Liver (tissue), 9 donors: ENCODE data around the gene CTNS. TPM values are rescaled to one million over a fixed set of nuclear protein-coding genes. Genes with fewer than 3 reads are reported as not detected.
A peak's percentile ranks its signal among the peaks of the same experiment; 100 is the strongest.

Experiments
- DNase-seq: peaks from one replicate; pipeline ENCODE4 v3.0.0-alpha.2; 2017; ENCODE audit warnings: low spot score
- H3K27ac ChIP-seq, 2 donors: one replicate each; pipeline ENCODE4 v1.7.0; 2013; ENCODE audit warnings: inconsistent platforms in 2 of 2, low read length in 2 of 2, control low read depth in 1 of 2, low read depth in 1 of 2, mild to moderate bottlenecking in 1 of 2
- H3K27me3 ChIP-seq, 4 donors: one replicate each; pipeline versions ENCODE4 v1.6.1 to v1.7.0; 2013; ENCODE audit warnings: low read length in 3 of 4, inconsistent platforms in 1 of 4, mild to moderate bottlenecking in 1 of 4, moderate library complexity in 1 of 4; ENCODE audit not compliant: control insufficient read depth in 4 of 4, insufficient read depth in 4 of 4
- H3K36me3 ChIP-seq, 4 donors: one replicate each; pipeline versions ENCODE4 v1.6.1 to v1.7.0; 2013; ENCODE audit warnings: low read length in 3 of 4, mild to moderate bottlenecking in 3 of 4, low read depth in 1 of 4, moderate library complexity in 1 of 4; ENCODE audit not compliant: control insufficient read depth in 4 of 4, insufficient read depth in 3 of 4
- H3K4me1 ChIP-seq, 4 donors: one replicate each; pipeline versions ENCODE4 v1.6.1 to v1.7.0; 2013; ENCODE audit warnings: low read length in 3 of 4, mild to moderate bottlenecking in 3 of 4, moderate library complexity in 1 of 4; ENCODE audit not compliant: control insufficient read depth in 4 of 4, insufficient read depth in 4 of 4
- H3K4me3 ChIP-seq, 3 donors: one replicate each; pipeline versions ENCODE4 v1.6.1 to v1.7.0; 2013; ENCODE audit warnings: low read length in 3 of 3, control low read depth in 1 of 3, low read depth in 1 of 3, mild to moderate bottlenecking in 1 of 3
- H3K9ac ChIP-seq, 2 donors: one replicate each; pipeline ENCODE4 v1.7.0; 2013; ENCODE audit warnings: low read length in 2 of 2, mild to moderate bottlenecking in 2 of 2, moderate library complexity in 2 of 2, control low read depth in 1 of 2, low read depth in 1 of 2
- H3K9me3 ChIP-seq, 4 donors: one replicate each; pipeline versions ENCODE4 v1.6.1 to v1.7.0; 2013; ENCODE audit warnings: low read length in 3 of 4; ENCODE audit not compliant: control insufficient read depth in 4 of 4
- EGR1 ChIP-seq, 2 donors: IDR thresholded peaks; 2 replicates each; pipeline ENCODE4 v1.6.1; 2016 to 2018; ENCODE audit warnings: antibody characterized with exemption in 2 of 2, low read depth in 2 of 2
- FOXA1 ChIP-seq: IDR thresholded peaks from 2 replicates; pipeline ENCODE4 v1.6.1; 2016; ENCODE audit warnings: antibody characterized with exemption
- FOXA2 ChIP-seq: IDR thresholded peaks from 2 replicates; pipeline ENCODE4 v1.6.1; 2016; ENCODE audit warnings: antibody characterized with exemption
- GABPA ChIP-seq, 2 donors: IDR thresholded peaks in 1 of 2; conservative IDR thresholded peaks in 1 of 2; 2 replicates each; pipeline ENCODE4 v1.6.1; 2016; ENCODE audit warnings: antibody characterized with exemption in 2 of 2, mild to moderate bottlenecking in 1 of 2, moderate library complexity in 1 of 2
- HNF4A ChIP-seq, 2 donors: conservative IDR thresholded peaks; 2 replicates each; pipeline ENCODE4 v1.6.1; 2016; ENCODE audit warnings: antibody characterized with exemption in 2 of 2, mild to moderate bottlenecking in 2 of 2
- HNF4G ChIP-seq: IDR thresholded peaks from 2 replicates; pipeline ENCODE4 v1.6.1; 2016; ENCODE audit warnings: antibody characterized with exemption
- JUND ChIP-seq, 2 donors: IDR thresholded peaks; 2 replicates each; pipeline ENCODE4 v1.6.1; 2016; ENCODE audit warnings: antibody characterized with exemption in 2 of 2
- NR2F2 ChIP-seq: IDR thresholded peaks from 2 replicates; pipeline ENCODE4 v1.6.1; 2016; ENCODE audit warnings: antibody characterized with exemption
- RAD21 ChIP-seq, 2 donors: IDR thresholded peaks; 2 replicates each; pipeline ENCODE4 v1.6.1; 2016; ENCODE audit warnings: antibody characterized with exemption in 2 of 2, mild to moderate bottlenecking in 2 of 2
- REST ChIP-seq: IDR thresholded peaks from 2 replicates; pipeline ENCODE4 v1.6.1; 2016; ENCODE audit warnings: antibody characterized with exemption, mild to moderate bottlenecking
- RXRA ChIP-seq, 2 donors: IDR thresholded peaks; 2 replicates each; pipeline ENCODE4 v1.6.1; 2017 to 2018; ENCODE audit warnings: antibody characterized with exemption in 2 of 2, mild to moderate bottlenecking in 1 of 2
- SP1 ChIP-seq: IDR thresholded peaks from 2 replicates; pipeline ENCODE4 v1.6.1; 2018; ENCODE audit warnings: antibody characterized with exemption, mild to moderate bottlenecking
- TAF1 ChIP-seq: conservative IDR thresholded peaks from 2 replicates; pipeline ENCODE4 v1.6.1; 2016; ENCODE audit warnings: antibody characterized with exemption, mild to moderate bottlenecking
- YY1 ChIP-seq: IDR thresholded peaks from 2 replicates; pipeline ENCODE4 v1.6.1; 2016; ENCODE audit warnings: antibody characterized with exemption, mild to moderate bottlenecking
- ZBTB33 ChIP-seq: IDR thresholded peaks from 2 replicates; pipeline ENCODE4 v1.6.1; 2016; ENCODE audit warnings: antibody characterized with exemption
- WGBS: extraction: QIAGEN DNeasy Blood & Tissue Kit; methylation state at CpG from one replicate; pipeline ENCODE4 v1.1.7; 2013; 5-methylcytosine and 5-hydroxymethylcytosine counted together
- polyA plus RNA-seq, 2 donors: library from polyadenylated mRNA; stranded (reverse) in 1 of 2; unstranded in 1 of 2; fragments of 200-250 nt in 1 of 2; fragments of >200 nt in 1 of 2; fragmentation: Nextera tagmentation in 1 of 2; extraction: Ambion mirVana in 1 of 2; gene quantifications; one replicate each; pipeline versions ENCODE4 v1.2.1 to v1.2.3, GENCODE V29; 2013 to 2015
- total RNA-seq, 2 donors: library from RNA; depleted of rRNA; stranded (reverse); fragments of >200 nt; gene quantifications; one replicate each; pipeline ENCODE4 v1.2.3, GENCODE V29; 2014
- TF ChIP-seq, protein P1 (sequence below): fragments of 150-350 bp; IDR thresholded peaks from 2 replicates; pipeline ENCODE4 v1.5.1; 2017; ENCODE audit warnings: improper control_type of control experiment, low read depth, low read length; ENCODE audit not compliant: missing input control
- TF ChIP-seq, protein P2 (sequence below): IDR thresholded peaks from 2 replicates; pipeline ENCODE4 v1.6.1; 2016; ENCODE audit warnings: antibody characterized with exemption
- TF ChIP-seq, protein P3 (sequence below): IDR thresholded peaks from 2 replicates; pipeline ENCODE4 v1.6.1; 2016; ENCODE audit warnings: antibody characterized with exemption
- donor health status: healthy.
- donor health status: healthy.
- donor health status: healthy.
- donor health status: healthy.
- donor health status: healthy.

CTNS gene
- total and polyA plus RNA-seq, 4 donors, result 6.6 to 15.3 (median 9.6) TPM

GRCh38 chr17:3636908-3637373 lies 381 bp downstream of the CTNS start:
- Histone ChIP-seq H3K27ac (peak overlapping the region; percentile 95 to 97), H3K4me1 (peaks cover 6 to 22% (median 15%) of the 10 kb centered on the region in 4 donors), H3K9ac (peak overlapping the region; percentile 54 to 88), H3K27me3 (no peaks in the 10 kb centered on the region), H3K36me3 (peaks cover 0 to 7% (median 2%) of the 10 kb centered on the region in 4 donors), H3K9me3 (no peaks in the 10 kb centered on the region), H3K4me3 (peak overlapping the region; percentile 85 to 94 (median 88))
- WGBS, result 4% methylated on average over 31 of the region's 31 CpGs
- no peak for DNase-seq
- no peak for TF ChIP-seq RAD21 (IDR thresholded peaks at IDR 0.05)
- TF ChIP-seq HNF4A (conservative IDR thresholded peaks at IDR 0.05), result no peak
- TF ChIP-seq, protein P1, sequence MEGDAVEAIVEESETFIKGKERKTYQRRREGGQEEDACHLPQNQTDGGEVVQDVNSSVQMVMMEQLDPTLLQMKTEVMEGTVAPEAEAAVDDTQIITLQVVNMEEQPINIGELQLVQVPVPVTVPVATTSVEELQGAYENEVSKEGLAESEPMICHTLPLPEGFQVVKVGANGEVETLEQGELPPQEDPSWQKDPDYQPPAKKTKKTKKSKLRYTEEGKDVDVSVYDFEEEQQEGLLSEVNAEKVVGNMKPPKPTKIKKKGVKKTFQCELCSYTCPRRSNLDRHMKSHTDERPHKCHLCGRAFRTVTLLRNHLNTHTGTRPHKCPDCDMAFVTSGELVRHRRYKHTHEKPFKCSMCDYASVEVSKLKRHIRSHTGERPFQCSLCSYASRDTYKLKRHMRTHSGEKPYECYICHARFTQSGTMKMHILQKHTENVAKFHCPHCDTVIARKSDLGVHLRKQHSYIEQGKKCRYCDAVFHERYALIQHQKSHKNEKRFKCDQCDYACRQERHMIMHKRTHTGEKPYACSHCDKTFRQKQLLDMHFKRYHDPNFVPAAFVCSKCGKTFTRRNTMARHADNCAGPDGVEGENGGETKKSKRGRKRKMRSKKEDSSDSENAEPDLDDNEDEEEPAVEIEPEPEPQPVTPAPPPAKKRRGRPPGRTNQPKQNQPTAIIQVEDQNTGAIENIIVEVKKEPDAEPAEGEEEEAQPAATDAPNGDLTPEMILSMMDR, result no peak
- no peak for TF ChIP-seq NR2F2
- no peak for TF ChIP-seq RXRA (IDR thresholded peaks at IDR 0.05)
- TF ChIP-seq REST, result no peak
- TF ChIP-seq, protein P2, sequence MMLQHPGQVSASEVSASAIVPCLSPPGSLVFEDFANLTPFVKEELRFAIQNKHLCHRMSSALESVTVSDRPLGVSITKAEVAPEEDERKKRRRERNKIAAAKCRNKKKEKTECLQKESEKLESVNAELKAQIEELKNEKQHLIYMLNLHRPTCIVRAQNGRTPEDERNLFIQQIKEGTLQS, result no peak
- TF ChIP-seq SP1, result no peak
- no peak for TF ChIP-seq JUND (IDR thresholded peaks at IDR 0.05)
- TF ChIP-seq ZBTB33, result no peak
- no peak for TF ChIP-seq EGR1 (IDR thresholded peaks at IDR 0.05; ENCODE audit: low read depth in 2 of 2)
- TF ChIP-seq, protein P3, sequence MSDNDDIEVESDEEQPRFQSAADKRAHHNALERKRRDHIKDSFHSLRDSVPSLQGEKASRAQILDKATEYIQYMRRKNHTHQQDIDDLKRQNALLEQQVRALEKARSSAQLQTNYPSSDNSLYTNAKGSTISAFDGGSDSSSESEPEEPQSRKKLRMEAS, result no peak
- TF ChIP-seq TAF1, result no peak
- TF ChIP-seq HNF4G, result no peak
- TF ChIP-seq YY1, result no peak
- TF ChIP-seq FOXA1, result no peak
- TF ChIP-seq FOXA2, result no peak
- no peak for TF ChIP-seq GABPA (IDR thresholded peaks at IDR 0.05 in 1 of 2, conservative IDR thresholded peaks at IDR 0.05 in 1 of 2)
